Measurements from ENCODE around the gene GALNTL6.

The GALNTL6 gene

GRCh38 chr4:171924746-171925376, 111.7 kb downstream of the GALNTL6 start:
- no peaks in the 10 kb centered on the region for H3K9me3 ChIP-seq (ENCODE audit: insufficient read depth, low read length)
- H3K4me1 ChIP-seq (ENCODE audit: insufficient read depth, insufficient read length): no peaks in the 10 kb centered on the region
- H3K36me3 ChIP-seq (ENCODE audit: insufficient read depth, insufficient read length, low read length): no peaks in the 10 kb centered on the region
- H3K9ac ChIP-seq (ENCODE audit: insufficient read length, low read depth): no peak overlapping the region
- TF ChIP-seq ZNF274 (IDR thresholded peaks at IDR 0.05; ENCODE audit: low read depth, low read length) (no peak), YY1 (IDR thresholded peaks at IDR 0.05; ENCODE audit: insufficient read depth, insufficient read length) (no peak), SUZ12 (IDR thresholded peaks at IDR 0.05; ENCODE audit: extremely low read depth, insufficient read depth, insufficient read length) (no peak)
- H3K4me3 ChIP-seq (ENCODE audit: insufficient read length, low read depth): no peak overlapping the region
- no peaks in the 10 kb centered on the region for H3K27me3 ChIP-seq (ENCODE audit: insufficient read depth, insufficient read length)
- DNase-seq (ENCODE audit: low read depth, low spot score): no peak

- no peaks in the 10 kb centered on the region for H3K9me3 ChIP-seq (ENCODE audit: insufficient read depth, low read length)
- TF ChIP-seq ZNF274 (IDR thresholded peaks at IDR 0.05; ENCODE audit: low read depth, low read length): no peak
- TF ChIP-seq YY1 (IDR thresholded peaks at IDR 0.05; ENCODE audit: insufficient read depth, insufficient read length): no peak
- no peak for TF ChIP-seq SUZ12 (IDR thresholded peaks at IDR 0.05; ENCODE audit: extremely low read depth, insufficient read depth, insufficient read length)
- H3K27me3 ChIP-seq (ENCODE audit: insufficient read depth, insufficient read length): no peaks in the 10 kb centered on the region
- H3K4me1 ChIP-seq (ENCODE audit: insufficient read depth, insufficient read length): no peaks in the 10 kb centered on the region
- H3K4me3 ChIP-seq (ENCODE audit: insufficient read length, low read depth): no peak overlapping the region
- no peak for DNase-seq (ENCODE audit: low read depth, low spot score)
- no peaks in the 10 kb centered on the region for H3K36me3 ChIP-seq (ENCODE audit: insufficient read depth, insufficient read length, low read length)
- no peak overlapping the region for H3K9ac ChIP-seq (ENCODE audit: insufficient read length, low read depth)
These were observed 115.1 kb downstream of the GALNTL6 start for GRCh38 chr4:171928336-171928735.

DNA sequence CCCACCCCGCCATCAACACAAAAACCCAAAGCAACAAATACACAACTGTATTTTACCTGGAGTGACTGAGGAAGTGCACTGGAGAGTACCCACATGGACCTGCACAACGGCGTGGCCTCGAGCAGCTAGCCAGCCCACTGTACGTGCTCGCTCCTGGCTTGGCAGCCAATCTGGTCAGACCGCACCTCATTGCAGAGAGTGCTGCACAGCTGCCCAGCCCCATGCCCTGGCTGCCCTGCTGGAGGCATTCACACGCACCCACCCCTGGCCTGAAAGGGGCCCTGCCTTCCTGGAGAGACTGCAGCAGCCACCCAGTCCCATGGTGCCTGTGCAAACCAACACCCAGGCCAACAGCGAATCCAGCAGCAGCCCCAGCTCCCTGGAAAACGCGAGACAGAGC, 116.3 kb downstream of the GALNTL6 start:
- TF ChIP-seq YY1 (IDR thresholded peaks at IDR 0.05; ENCODE audit: insufficient read depth, insufficient read length): no peak
- TF ChIP-seq SUZ12 (IDR thresholded peaks at IDR 0.05; ENCODE audit: extremely low read depth, insufficient read depth, insufficient read length): no peak
- TF ChIP-seq ZNF274 (IDR thresholded peaks at IDR 0.05; ENCODE audit: low read depth, low read length): no peak
- no peak for DNase-seq (ENCODE audit: low read depth, low spot score)
- H3K9me3 ChIP-seq (ENCODE audit: insufficient read depth, low read length): no peaks in the 10 kb centered on the region
- no peak overlapping the region for H3K4me3 ChIP-seq (ENCODE audit: insufficient read length, low read depth)
- no peaks in the 10 kb centered on the region for H3K27me3 ChIP-seq (ENCODE audit: insufficient read depth, insufficient read length)
- H3K9ac ChIP-seq (ENCODE audit: insufficient read length, low read depth): no peak overlapping the region
- no peaks in the 10 kb centered on the region for H3K4me1 ChIP-seq (ENCODE audit: insufficient read depth, insufficient read length)
- H3K36me3 ChIP-seq (ENCODE audit: insufficient read depth, insufficient read length, low read length): no peaks in the 10 kb centered on the region

DNA sequence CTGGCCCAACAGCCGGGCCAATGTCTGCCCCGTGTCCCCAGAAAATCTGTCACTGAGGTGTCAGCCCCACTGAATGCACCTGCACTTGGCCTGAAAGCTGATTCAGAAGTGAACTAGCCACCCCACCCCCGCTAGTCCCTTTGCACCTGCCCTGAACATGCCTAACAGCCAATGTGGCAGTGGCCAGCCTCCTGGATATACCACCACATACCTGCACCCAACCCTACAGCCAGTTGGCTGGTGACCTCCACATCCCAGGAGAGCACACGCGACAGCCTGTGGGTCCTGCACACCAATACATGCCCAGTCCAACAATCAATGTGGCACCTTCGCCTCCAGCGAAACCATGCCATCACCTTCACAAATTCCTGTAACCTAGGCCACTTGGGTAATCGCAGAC, 116.7 kb downstream of the GALNTL6 start:
- no peak for DNase-seq (ENCODE audit: low read depth, low spot score)
- TF ChIP-seq ZNF274 (IDR thresholded peaks at IDR 0.05; ENCODE audit: low read depth, low read length) (no peak), YY1 (IDR thresholded peaks at IDR 0.05; ENCODE audit: insufficient read depth, insufficient read length) (no peak), SUZ12 (IDR thresholded peaks at IDR 0.05; ENCODE audit: extremely low read depth, insufficient read depth, insufficient read length) (no peak)
- H3K9ac ChIP-seq (ENCODE audit: insufficient read length, low read depth): no peak overlapping the region

DNA sequence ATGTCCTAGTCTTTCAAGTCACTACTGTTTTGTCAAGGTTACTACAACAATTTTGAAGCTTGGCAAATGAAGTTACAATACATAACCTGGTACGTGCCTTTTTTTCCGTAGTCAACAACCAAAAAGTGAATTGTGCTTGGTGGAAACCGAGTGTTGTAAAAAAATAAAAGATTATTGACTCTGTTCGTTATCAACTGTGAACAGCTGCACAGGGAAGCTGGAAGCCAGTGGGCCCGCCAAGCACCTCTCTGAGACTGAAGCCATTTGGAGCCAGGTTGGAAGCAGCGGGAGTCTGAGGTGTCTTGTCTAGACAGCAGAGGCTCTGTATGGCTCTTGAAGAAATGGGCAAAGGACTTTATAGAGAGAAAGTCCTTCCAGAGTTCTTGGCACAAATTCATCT, 119.0 kb downstream of the GALNTL6 start:
- Histone ChIP-seq H3K4me3 (ENCODE audit: insufficient read length, low read depth) (no peak overlapping the region), H3K9ac (ENCODE audit: insufficient read length, low read depth) (no peak overlapping the region), H3K36me3 (ENCODE audit: insufficient read depth, insufficient read length, low read length) (no peaks in the 10 kb centered on the region), H3K27me3 (ENCODE audit: insufficient read depth, insufficient read length) (no peaks in the 10 kb centered on the region), H3K4me1 (ENCODE audit: insufficient read depth, insufficient read length) (no peaks in the 10 kb centered on the region), H3K9me3 (ENCODE audit: insufficient read depth, low read length) (no peaks in the 10 kb centered on the region)
- DNase-seq (ENCODE audit: low read depth, low spot score): no peak
- TF ChIP-seq ZNF274 (IDR thresholded peaks at IDR 0.05; ENCODE audit: low read depth, low read length) (no peak), SUZ12 (IDR thresholded peaks at IDR 0.05; ENCODE audit: extremely low read depth, insufficient read depth, insufficient read length) (no peak)

More for the DNA sequence above, 116.7 kb downstream of the GALNTL6 start:
- Histone ChIP-seq H3K36me3 (ENCODE audit: insufficient read depth, insufficient read length, low read length) (no peaks in the 10 kb centered on the region), H3K4me1 (ENCODE audit: insufficient read depth, insufficient read length) (no peaks in the 10 kb centered on the region), H3K27me3 (ENCODE audit: insufficient read depth, insufficient read length) (no peaks in the 10 kb centered on the region), H3K9me3 (ENCODE audit: insufficient read depth, low read length) (no peaks in the 10 kb centered on the region), H3K4me3 (ENCODE audit: insufficient read length, low read depth) (no peak overlapping the region)

DNA sequence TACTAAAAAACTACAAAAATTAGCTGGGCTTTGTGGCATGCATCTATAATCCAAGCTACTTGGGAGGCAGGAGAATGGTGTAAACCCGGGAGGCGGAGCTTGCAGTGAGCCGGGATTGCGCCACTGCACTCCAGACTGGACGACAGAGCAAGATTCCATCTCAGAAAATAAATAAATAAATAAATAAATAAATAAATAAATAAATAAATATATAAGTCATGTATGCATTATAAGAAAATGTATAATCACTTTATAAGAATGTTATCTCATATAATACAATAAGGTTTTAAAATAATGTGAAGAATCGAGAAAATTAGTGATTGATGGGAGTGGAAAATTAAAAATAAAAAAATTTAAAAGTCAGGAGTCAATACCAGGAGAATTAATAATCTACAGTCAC, 127.5 kb downstream of the GALNTL6 start:
- no peak for TF ChIP-seq YY1 (IDR thresholded peaks at IDR 0.05; ENCODE audit: insufficient read depth, insufficient read length)
- no peak for TF ChIP-seq ZNF274 (IDR thresholded peaks at IDR 0.05; ENCODE audit: low read depth, low read length)
- TF ChIP-seq SUZ12 (IDR thresholded peaks at IDR 0.05; ENCODE audit: extremely low read depth, insufficient read depth, insufficient read length): no peak
- no peak for DNase-seq (ENCODE audit: low read depth, low spot score)
- Histone ChIP-seq H3K4me3 (ENCODE audit: insufficient read length, low read depth) (no peak overlapping the region), H3K9me3 (ENCODE audit: insufficient read depth, low read length) (no peaks in the 10 kb centered on the region), H3K27me3 (ENCODE audit: insufficient read depth, insufficient read length) (no peaks in the 10 kb centered on the region), H3K36me3 (ENCODE audit: insufficient read depth, insufficient read length, low read length) (no peaks in the 10 kb centered on the region), H3K9ac (ENCODE audit: insufficient read length, low read depth) (no peak overlapping the region), H3K4me1 (ENCODE audit: insufficient read depth, insufficient read length) (no peaks in the 10 kb centered on the region)

- Histone ChIP-seq H3K4me1 (ENCODE audit: insufficient read depth, insufficient read length) (no peaks in the 10 kb centered on the region), H3K9me3 (ENCODE audit: insufficient read depth, low read length) (no peaks in the 10 kb centered on the region), H3K9ac (ENCODE audit: insufficient read length, low read depth) (no peak overlapping the region), H3K36me3 (ENCODE audit: insufficient read depth, insufficient read length, low read length) (no peaks in the 10 kb centered on the region), H3K27me3 (ENCODE audit: insufficient read depth, insufficient read length) (no peaks in the 10 kb centered on the region), H3K4me3 (ENCODE audit: insufficient read length, low read depth) (no peak overlapping the region)
- TF ChIP-seq SUZ12 (IDR thresholded peaks at IDR 0.05; ENCODE audit: extremely low read depth, insufficient read depth, insufficient read length): no peak
- TF ChIP-seq YY1 (IDR thresholded peaks at IDR 0.05; ENCODE audit: insufficient read depth, insufficient read length): no peak
- TF ChIP-seq ZNF274 (IDR thresholded peaks at IDR 0.05; ENCODE audit: low read depth, low read length): no peak
- peak; percentile 8 for DNase-seq (ENCODE audit: low read depth, low spot score)
These were observed 134.2 kb downstream of the GALNTL6 start for GRCh38 chr4:171947400-171947799.
